Activated T-helper 17 cell treated with anti-CD3 and anti-CD28 coated beads, Interleukin-2, amount 50 U/mL, for 72 hours (primary cell): ENCODE results near the gene SLC29A1. TPM values are rescaled to one million over a fixed set of nuclear protein-coding genes. Genes with fewer than 3 reads are reported as not detected.
A peak's percentile ranks its signal among the peaks of the same experiment; 100 is the strongest.

Experiments used
- ATAC-seq: fragments of 150-1000 bp; cut with Tn5 transposase; replicated peaks from 2 replicates; pipeline ENCODE4 v1.10.0; 2021; ENCODE audit warnings: mild to moderate bottlenecking, moderate library complexity
- H3K27ac Mint-ChIP-seq: one replicate; pipeline ENCODE4 v1.8.0; 2022; ENCODE audit warnings: mixed read lengths
- H3K27me3 Mint-ChIP-seq: one replicate; pipeline ENCODE4 v1.8.0; 2022; ENCODE audit warnings: mixed read lengths
- H3K36me3 Mint-ChIP-seq: one replicate; pipeline ENCODE4 v1.8.0; 2022; ENCODE audit warnings: low read depth, mild to moderate bottlenecking, mixed read lengths
- H3K4me1 Mint-ChIP-seq: one replicate; pipeline ENCODE4 v1.8.0; 2022; ENCODE audit warnings: mixed read lengths
- H3K4me3 Mint-ChIP-seq: one replicate; pipeline ENCODE4 v1.8.0; 2022; ENCODE audit warnings: mild to moderate bottlenecking, mixed read lengths
- H3K9me3 Mint-ChIP-seq: one replicate; pipeline ENCODE4 v1.8.0; 2022; ENCODE audit warnings: mixed read lengths
- total RNA-seq, 2 donors: library from RNA; stranded (reverse); gene quantifications; one replicate each; pipeline ENCODE4 v1.2.3, GENCODE V29; 2022

SLC29A1 gene
- total RNA-seq, 2 donors from 2014 or later: 40.8 to 80.8 TPM

GRCh38 chr6:44255871-44256774 lies 32.7 kb downstream of the SLC29A1 start:
- ATAC-seq: no peak
- Mint-ChIP-seq H3K4me1 (peaks cover 60% of the 10 kb centered on the region), H3K4me3 (peak overlapping the region; percentile 87), H3K9me3 (no peaks in the 10 kb centered on the region), H3K36me3 (peaks cover 91% of the 10 kb centered on the region), H3K27me3 (no peaks in the 10 kb centered on the region), H3K27ac (peak overlapping the region; percentile 90)

GRCh38 chr6:44256775-44257024 lies 33.3 kb downstream of the SLC29A1 start:
- Mint-ChIP-seq H3K36me3 (peaks cover 91% of the 10 kb centered on the region), H3K4me3 (peak overlapping the region; percentile 87), H3K27ac (peak overlapping the region; percentile 90), H3K9me3 (no peaks in the 10 kb centered on the region), H3K27me3 (no peaks in the 10 kb centered on the region), H3K4me1 (peaks cover 59% of the 10 kb centered on the region)
- no peak for ATAC-seq

DNA sequence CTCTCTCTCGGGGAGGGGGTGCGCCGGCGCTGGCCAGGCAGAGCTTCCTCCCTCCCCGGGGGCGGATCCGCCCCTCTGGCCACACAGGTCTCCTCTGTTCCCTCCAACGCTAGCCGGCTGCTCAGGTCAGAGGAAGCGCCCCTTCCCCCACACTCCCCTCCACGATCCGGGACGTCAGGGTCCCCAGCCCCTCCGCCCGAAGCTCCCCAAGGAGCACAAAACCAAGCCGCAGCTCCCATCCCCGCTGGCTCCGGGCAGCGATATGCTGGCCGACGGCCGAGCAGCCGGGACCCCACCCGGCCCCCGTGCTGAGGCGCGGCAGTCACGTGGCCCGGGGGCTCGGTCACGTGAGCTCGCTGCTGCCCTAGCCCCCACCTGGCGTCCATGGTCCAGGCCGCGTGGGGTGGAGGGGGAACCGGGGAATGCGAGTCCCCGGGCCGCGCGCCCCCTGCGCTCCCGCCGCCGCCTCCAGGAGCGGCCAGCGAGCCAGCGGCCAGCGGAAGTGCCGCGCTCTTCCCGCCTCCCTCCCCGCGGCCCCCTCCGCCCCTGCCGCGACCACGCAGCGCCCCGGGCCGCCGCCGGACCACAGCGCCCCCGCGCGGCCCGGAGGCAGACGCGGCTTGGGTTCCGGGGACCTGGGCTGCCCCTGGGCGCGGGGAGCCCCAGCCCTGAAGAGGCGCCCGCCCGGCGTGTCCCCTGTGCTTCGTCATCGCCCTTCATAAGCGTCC lies 33.8 kb downstream of the SLC29A1 start, which contains the start of gene SLC35B2:
SLC35B2 (minus strand) TSS at position 504 of the 728 bp plus-strand sequence; CDS start at position 386, 118 bp downstream.
- Mint-ChIP-seq H3K27ac (peak within 1 kb of the TSS; percentile 90), H3K27me3 (no peaks in the 10 kb centered on the region), H3K9me3 (no peaks in the 10 kb centered on the region), H3K4me3 (peak within 1 kb of the TSS; percentile 87), H3K4me1 (peaks cover 54% of the 10 kb centered on the region), H3K36me3 (peaks cover 91% of the 10 kb centered on the region)
- peak; percentile 80 for ATAC-seq

DNA sequence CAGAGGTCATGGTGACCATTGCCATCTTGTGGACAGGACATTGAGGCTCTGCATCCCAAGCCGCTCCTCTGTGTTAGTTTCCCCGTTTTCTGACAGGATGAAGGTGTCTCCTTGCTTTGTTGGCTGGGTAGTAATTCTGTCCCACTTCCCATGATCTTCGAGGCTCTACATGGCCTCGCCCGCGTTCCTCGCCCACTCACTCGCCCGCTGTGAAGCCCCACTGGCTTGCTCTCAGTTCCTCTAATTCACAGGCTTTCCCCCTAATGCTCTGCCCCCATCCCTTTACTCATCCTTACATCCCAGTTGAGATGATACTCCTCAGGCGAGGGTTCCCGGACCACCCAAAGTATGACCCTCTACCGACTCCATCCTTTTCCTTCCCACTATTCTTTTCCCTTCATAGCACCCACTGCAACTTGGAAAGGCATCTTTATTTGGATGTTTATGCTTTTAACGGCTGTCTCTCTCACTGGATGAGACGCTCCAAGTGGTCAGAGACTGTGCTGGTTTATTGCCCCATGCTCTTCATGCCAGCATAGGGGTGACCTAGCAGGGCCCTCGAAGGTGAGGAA lies 34.4 kb downstream of the SLC29A1 start:
- Mint-ChIP-seq H3K9me3 (no peaks in the 10 kb centered on the region), H3K4me1 (peaks cover 58% of the 10 kb centered on the region), H3K36me3 (peaks cover 91% of the 10 kb centered on the region), H3K27ac (peak overlapping the region; percentile 86), H3K4me3 (peak overlapping the region; percentile 87), H3K27me3 (no peaks in the 10 kb centered on the region)
- ATAC-seq: no peak

DNA sequence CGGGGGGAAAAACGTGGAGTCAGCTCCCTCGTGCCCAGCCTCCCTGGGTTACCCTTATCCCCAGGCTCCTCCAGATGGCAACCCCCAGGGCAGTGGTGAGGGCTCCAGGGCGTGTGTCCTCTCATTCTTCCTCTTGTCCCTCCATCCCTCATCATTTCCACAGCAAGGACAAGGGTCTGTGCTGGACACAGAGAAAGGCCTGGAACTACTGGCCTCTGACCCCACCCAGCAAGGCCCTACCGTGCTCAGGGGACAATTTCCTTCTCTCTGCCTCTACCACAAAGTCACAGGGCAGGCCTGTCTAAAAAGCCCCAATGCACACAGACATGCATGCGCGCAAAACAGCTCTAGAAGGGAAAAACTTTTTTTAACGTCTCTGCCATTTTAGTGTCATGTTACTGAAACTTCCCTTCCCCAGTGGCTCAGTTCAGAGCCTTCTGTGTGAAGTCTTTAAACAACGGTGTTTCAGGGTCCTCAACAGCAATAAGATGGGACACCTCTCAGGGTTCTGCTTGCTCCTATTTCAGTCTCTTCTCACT lies 35.0 kb downstream of the SLC29A1 start:
- peaks cover 91% of the 10 kb centered on the region for H3K36me3 Mint-ChIP-seq
- H3K9me3 Mint-ChIP-seq: no peaks in the 10 kb centered on the region
- peak overlapping the region; percentile 87 for H3K4me3 Mint-ChIP-seq
- H3K4me1 Mint-ChIP-seq: peaks cover 53% of the 10 kb centered on the region
- H3K27ac Mint-ChIP-seq: peak overlapping the region; percentile 86
- no peaks in the 10 kb centered on the region for H3K27me3 Mint-ChIP-seq
- no peak for ATAC-seq

GRCh38 chr6:44258921-44259320 lies 35.5 kb downstream of the SLC29A1 start:
- no peak for ATAC-seq
- H3K4me3 Mint-ChIP-seq: peak overlapping the region; percentile 87
- peaks cover 91% of the 10 kb centered on the region for H3K36me3 Mint-ChIP-seq
- no peaks in the 10 kb centered on the region for H3K27me3 Mint-ChIP-seq
- H3K27ac Mint-ChIP-seq: peak overlapping the region; percentile 86
- no peaks in the 10 kb centered on the region for H3K9me3 Mint-ChIP-seq
- peaks cover 48% of the 10 kb centered on the region for H3K4me1 Mint-ChIP-seq

- Mint-ChIP-seq H3K4me1 (peaks cover 39% of the 10 kb centered on the region), H3K4me3 (no peak overlapping the region), H3K27ac (no peak overlapping the region), H3K27me3 (no peaks in the 10 kb centered on the region), H3K36me3 (peaks cover 91% of the 10 kb centered on the region), H3K9me3 (no peaks in the 10 kb centered on the region)
- no peak for ATAC-seq
Observed at GRCh38 chr6:44260011-44260410, 36.6 kb downstream of the SLC29A1 start.

DNA sequence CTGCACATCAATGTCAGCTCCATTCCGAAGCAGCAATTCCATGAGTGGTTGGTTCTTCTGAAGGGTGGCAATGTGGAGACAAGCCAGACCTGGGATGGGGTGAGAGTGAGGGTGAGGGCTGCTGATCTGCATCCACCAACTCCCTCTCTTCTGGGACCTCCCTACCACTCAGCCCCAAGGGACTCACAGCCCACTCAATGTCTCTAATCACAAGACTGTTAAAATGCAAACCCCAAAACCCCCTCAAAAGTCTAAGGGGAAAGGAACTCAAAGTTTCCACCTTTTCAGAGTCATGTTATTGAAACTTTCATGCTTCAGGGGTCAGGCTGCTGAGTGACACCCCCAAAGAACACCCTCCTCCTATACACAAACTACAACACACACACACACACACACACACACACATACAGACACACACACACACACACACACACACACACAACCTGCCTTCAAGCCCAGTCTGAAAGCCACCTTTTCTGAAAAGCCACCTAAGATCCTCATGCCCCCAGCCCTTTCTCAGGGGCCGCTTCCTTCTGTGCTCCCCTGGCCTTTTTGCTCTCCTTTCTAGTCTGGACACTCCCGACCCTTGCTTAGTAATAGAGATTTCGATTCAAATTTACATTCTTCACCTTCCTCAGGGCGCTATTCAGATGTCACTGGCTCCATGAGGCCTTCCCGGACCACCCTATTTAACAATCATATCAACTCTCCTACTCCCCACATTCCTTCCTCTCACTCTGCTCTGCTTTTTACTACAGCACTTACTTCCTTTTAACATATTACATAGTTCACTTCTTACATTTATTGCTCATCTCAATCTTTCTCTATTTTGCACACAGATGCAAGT lies 37.3 kb downstream of the SLC29A1 start:
- Mint-ChIP-seq H3K4me1 (peaks cover 32% of the 10 kb centered on the region), H3K27ac (peak overlapping the region; percentile 7), H3K36me3 (peaks cover 85% of the 10 kb centered on the region), H3K4me3 (peak overlapping the region; percentile 92), H3K27me3 (no peaks in the 10 kb centered on the region), H3K9me3 (no peaks in the 10 kb centered on the region)
- no peak for ATAC-seq

DNA sequence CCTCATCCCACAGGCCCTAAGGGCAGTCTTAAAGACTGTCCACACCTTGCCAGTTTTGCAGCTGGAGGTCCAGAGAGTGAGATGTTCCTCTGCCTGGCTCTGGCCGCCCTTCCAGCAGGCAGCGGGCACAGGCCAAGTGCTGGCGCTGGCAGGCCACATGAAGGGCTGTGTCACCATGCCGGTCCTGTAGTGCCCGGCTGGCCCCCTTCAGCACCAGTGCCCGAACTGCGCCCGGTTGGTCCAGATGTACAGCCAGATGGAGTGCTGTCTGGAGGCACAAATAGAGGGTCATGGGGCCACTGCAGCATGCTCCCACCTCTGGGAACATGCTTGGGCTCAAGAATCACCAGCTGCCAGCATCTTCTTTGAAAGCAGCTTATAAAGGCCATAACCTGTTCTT lies 38.2 kb downstream of the SLC29A1 start:
- Mint-ChIP-seq H3K36me3 (peaks cover 79% of the 10 kb centered on the region), H3K9me3 (no peaks in the 10 kb centered on the region), H3K4me3 (peak overlapping the region; percentile 92), H3K27ac (peak overlapping the region; percentile 94), H3K4me1 (peaks cover 32% of the 10 kb centered on the region), H3K27me3 (no peaks in the 10 kb centered on the region)
- no peak for ATAC-seq

- Mint-ChIP-seq H3K4me3 (peak overlapping the region; percentile 92), H3K4me1 (peaks cover 33% of the 10 kb centered on the region), H3K27me3 (no peaks in the 10 kb centered on the region), H3K36me3 (peaks cover 72% of the 10 kb centered on the region), H3K27ac (peak overlapping the region; percentile 94), H3K9me3 (no peaks in the 10 kb centered on the region)
- no peak for ATAC-seq
Observed at GRCh38 chr6:44262467-44263353, 39.3 kb downstream of the SLC29A1 start.

GRCh38 chr6:44263354-44264100 lies 40.1 kb downstream of the SLC29A1 start:
- H3K27ac Mint-ChIP-seq: peak overlapping the region; percentile 94
- peak overlapping the region; percentile 92 for H3K4me3 Mint-ChIP-seq
- H3K4me1 Mint-ChIP-seq: peaks cover 25% of the 10 kb centered on the region
- peak; percentile 42 for ATAC-seq
- H3K9me3 Mint-ChIP-seq: no peaks in the 10 kb centered on the region
- H3K36me3 Mint-ChIP-seq: peaks cover 64% of the 10 kb centered on the region
- no peaks in the 10 kb centered on the region for H3K27me3 Mint-ChIP-seq

DNA sequence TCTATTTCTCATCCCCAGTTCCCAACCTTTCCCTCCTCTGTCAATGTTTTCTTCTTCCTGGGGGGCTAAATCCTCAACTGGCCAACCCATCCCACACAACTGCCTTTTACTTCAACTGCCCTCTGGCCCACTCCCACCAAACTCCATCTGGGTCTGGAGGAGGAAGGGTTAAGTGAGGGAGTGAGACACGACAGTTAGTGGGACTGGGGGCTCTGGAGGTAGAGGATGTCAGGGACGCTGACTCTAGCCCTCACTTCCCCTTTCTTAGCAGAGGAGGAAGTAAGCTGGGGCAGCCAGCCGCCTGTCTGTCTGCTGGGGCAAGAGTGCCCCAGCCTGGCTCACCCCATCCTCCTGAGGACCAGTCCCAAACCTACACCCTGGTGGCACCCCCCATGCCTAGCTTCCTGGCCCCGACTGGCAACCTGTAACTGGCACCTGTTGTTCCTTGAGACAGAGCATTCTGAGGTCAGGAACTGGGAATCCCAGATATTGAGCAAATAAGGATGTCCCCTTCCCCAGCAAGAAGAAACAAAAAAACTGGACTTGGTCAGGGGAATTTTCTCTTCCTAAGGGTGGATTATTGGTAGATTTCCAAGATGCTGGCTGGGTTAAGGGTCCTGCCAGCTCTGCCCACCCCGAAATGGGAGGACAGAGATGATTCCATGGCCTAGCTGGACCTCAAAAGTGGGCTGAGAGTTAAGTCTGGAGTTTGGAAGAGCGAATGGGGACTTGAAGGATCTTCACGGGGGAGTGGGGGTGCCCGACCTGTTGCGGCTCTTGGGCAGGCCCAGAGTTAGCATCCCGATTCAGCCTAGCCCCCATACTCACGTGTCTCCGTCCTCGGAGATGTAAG lies 41.0 kb downstream of the SLC29A1 start:
- Mint-ChIP-seq H3K4me3 (peak overlapping the region; percentile 92), H3K27me3 (peaks cover 8% of the 10 kb centered on the region), H3K4me1 (peaks cover 25% of the 10 kb centered on the region), H3K27ac (peak overlapping the region; percentile 94), H3K9me3 (no peaks in the 10 kb centered on the region), H3K36me3 (peaks cover 55% of the 10 kb centered on the region)
- peak; percentile 32 for ATAC-seq
